ENCODE measurements around the gene MON2.
"Not testable (repeated sequence)": the region's sequence is repeated elsewhere in the genome, so short reads cannot be mapped to it uniquely, and the experiment has no call there.

MON2 gene

GRCh38 chr12:62472472-62472871 is 5.8 kb downstream of the MON2 start:
- Histone ChIP-seq H3K4me1 (ENCODE audit: control insufficient read depth, insufficient read depth, low read length) (peaks cover 5% of the 10 kb centered on the region; the same call in 1 of the 2 replicates), H3K36me3 (ENCODE audit: control insufficient read depth, insufficient read depth, low read length) (no peaks in the 10 kb centered on the region), H3K27me3 (ENCODE audit: control insufficient read depth, insufficient read depth, low read length) (no peaks in the 10 kb centered on the region), H3K27ac (ENCODE audit: low read depth, low read length) (no peak overlapping the region), H3K9me3 (ENCODE audit: control insufficient read depth, insufficient read depth, low read depth, low read length) (no peaks in the 10 kb centered on the region), H3K9ac (ENCODE audit: low read length) (no peak overlapping the region), H3K4me3 (ENCODE audit: low read depth, low read length) (no peak overlapping the region)

DNA sequence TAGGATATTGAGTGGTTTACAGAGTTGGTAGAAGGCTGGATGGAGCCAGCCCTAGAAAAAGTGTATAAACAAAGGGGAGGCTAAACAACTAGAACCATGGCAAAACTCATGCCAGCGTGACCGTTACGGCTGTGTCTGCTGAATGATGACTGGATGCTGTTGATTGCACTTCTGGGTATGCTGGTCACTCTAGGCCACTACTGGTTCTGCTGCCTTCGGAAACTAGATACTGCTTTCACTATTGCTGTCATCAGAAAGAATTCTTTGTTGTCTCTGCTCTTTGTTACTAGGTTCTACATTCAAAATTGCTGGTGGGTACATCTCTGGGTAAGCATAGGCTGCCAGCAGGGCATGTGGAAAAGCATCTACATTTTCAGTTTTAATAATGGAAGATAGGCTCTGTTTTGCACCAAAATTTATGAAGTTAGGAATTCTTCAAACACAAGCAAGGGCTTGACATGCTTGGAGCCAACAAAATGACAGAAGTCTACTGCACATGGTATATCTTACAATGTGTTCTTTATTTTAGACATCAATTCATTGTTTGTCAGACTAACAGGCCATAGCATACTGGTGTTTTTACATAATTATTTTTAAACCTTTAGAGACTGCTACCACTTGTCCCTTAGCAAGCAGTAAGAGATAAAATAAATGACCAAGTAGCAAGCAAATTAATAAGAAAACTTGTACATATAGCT is 15.4 kb downstream of the MON2 start:
- no peaks in the 10 kb centered on the region for H3K9me3 ChIP-seq (ENCODE audit: control insufficient read depth, insufficient read depth, low read depth, low read length)
- no peak overlapping the region for H3K27ac ChIP-seq (ENCODE audit: low read depth, low read length)
- no peak overlapping the region for H3K9ac ChIP-seq (ENCODE audit: low read length)
- 0 out of 2 replicates have a peak, but pooled peaks cover 3% of the 10 kb centered on the region for H3K36me3 ChIP-seq (ENCODE audit: control insufficient read depth, insufficient read depth, low read length)
- H3K4me3 ChIP-seq (ENCODE audit: low read depth, low read length) = no peak overlapping the region
- no peaks in the 10 kb centered on the region for H3K4me1 ChIP-seq (ENCODE audit: control insufficient read depth, insufficient read depth, low read length)
- H3K27me3 ChIP-seq (ENCODE audit: control insufficient read depth, insufficient read depth, low read length) = no peaks in the 10 kb centered on the region

DNA sequence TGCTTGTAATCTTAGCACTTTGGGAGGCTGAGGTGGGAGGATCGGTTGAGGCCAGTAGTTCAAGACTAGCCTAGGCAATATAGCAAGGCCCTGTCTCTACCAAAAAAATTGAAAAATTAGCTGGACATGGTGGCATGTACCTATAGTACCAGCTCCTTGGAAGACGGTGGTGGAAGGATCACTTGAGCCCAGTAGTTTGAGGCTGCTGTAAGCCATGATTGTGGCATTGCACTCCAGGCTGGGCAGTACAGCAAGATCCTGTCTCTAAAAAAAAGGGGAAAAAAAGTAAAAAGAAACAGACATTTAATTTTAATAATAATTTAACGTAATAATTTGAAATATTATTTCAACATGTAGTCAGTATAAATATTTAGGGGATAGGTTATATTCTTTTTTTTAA is 16.1 kb downstream of the MON2 start:
- no peak overlapping the region for H3K27ac ChIP-seq (ENCODE audit: low read depth, low read length)
- H3K9me3 ChIP-seq (ENCODE audit: control insufficient read depth, insufficient read depth, low read depth, low read length) = no peaks in the 10 kb centered on the region
- 0 out of 2 replicates have a peak, but pooled peaks cover 3% of the 10 kb centered on the region for H3K36me3 ChIP-seq (ENCODE audit: control insufficient read depth, insufficient read depth, low read length)
- H3K27me3 ChIP-seq (ENCODE audit: control insufficient read depth, insufficient read depth, low read length) = no peaks in the 10 kb centered on the region
- H3K4me3 ChIP-seq (ENCODE audit: low read depth, low read length) = no peak overlapping the region
- H3K4me1 ChIP-seq (ENCODE audit: control insufficient read depth, insufficient read depth, low read length) = no peaks in the 10 kb centered on the region
- no peak overlapping the region for H3K9ac ChIP-seq (ENCODE audit: low read length)

GRCh38 chr12:62484233-62484632 is 17.6 kb downstream of the MON2 start:
- Histone ChIP-seq H3K27me3 (ENCODE audit: control insufficient read depth, insufficient read depth, low read length) (no peaks in the 10 kb centered on the region), H3K4me3 (ENCODE audit: low read depth, low read length) (no peak overlapping the region), H3K9ac (ENCODE audit: low read length) (no peak overlapping the region), H3K4me1 (ENCODE audit: control insufficient read depth, insufficient read depth, low read length) (no peaks in the 10 kb centered on the region), H3K9me3 (ENCODE audit: control insufficient read depth, insufficient read depth, low read depth, low read length) (no peaks in the 10 kb centered on the region), H3K36me3 (ENCODE audit: control insufficient read depth, insufficient read depth, low read length) (0 out of 2 replicates have a peak, but pooled peaks cover 3% of the 10 kb centered on the region), H3K27ac (ENCODE audit: low read depth, low read length) (no peak overlapping the region)

DNA sequence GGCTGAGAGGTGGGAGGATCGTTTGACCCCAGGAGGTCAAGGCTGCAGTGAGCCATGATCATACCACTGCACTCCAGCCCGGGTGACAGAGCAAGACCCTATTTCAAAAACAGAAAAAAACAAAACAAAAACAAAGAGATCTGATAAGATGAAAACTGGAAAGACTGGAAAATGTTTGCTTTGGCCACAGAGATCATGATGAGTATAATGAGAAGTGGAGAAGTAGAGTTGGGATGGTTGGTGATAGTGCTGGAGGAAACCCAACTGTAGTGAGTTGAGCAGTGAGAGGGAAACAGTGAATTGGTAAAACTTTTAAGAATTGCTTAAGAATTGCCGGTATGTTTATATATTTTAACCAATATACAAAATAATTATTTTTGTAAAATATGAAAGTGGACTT is 39.2 kb downstream of the MON2 start:
- no peak overlapping the region for H3K4me3 ChIP-seq (ENCODE audit: low read depth, low read length)
- H3K36me3 ChIP-seq (ENCODE audit: control insufficient read depth, insufficient read depth, low read length) = peaks cover 36% of the 10 kb centered on the region
- no peaks in the 10 kb centered on the region for H3K27me3 ChIP-seq (ENCODE audit: control insufficient read depth, insufficient read depth, low read length)
- H3K9ac ChIP-seq (ENCODE audit: low read length) = no peak overlapping the region
- peaks cover 11% of the 10 kb centered on the region; the same call in 1 of the 2 replicates for H3K9me3 ChIP-seq (ENCODE audit: control insufficient read depth, insufficient read depth, low read depth, low read length)
- no peaks in the 10 kb centered on the region for H3K4me1 ChIP-seq (ENCODE audit: control insufficient read depth, insufficient read depth, low read length)
- H3K27ac ChIP-seq (ENCODE audit: low read depth, low read length) = no peak overlapping the region

- Histone ChIP-seq H3K9me3 (ENCODE audit: control insufficient read depth, insufficient read depth, low read depth, low read length) (peaks cover 46% of the 10 kb centered on the region), H3K4me3 (ENCODE audit: low read depth, low read length) (no peak overlapping the region), H3K27ac (ENCODE audit: low read depth, low read length) (no peak overlapping the region), H3K36me3 (ENCODE audit: control insufficient read depth, insufficient read depth, low read length) (peaks cover 22% of the 10 kb centered on the region), H3K9ac (ENCODE audit: low read length) (no peak overlapping the region), H3K4me1 (ENCODE audit: control insufficient read depth, insufficient read depth, low read length) (no peaks in the 10 kb centered on the region), H3K27me3 (ENCODE audit: control insufficient read depth, insufficient read depth, low read length) (no peaks in the 10 kb centered on the region)
Measured at GRCh38 chr12:62512901-62513300, 46.3 kb downstream of the MON2 start.

GRCh38 chr12:62514080-62514479 is 47.5 kb downstream of the MON2 start:
- H3K9ac ChIP-seq (ENCODE audit: low read length); H3K27ac ChIP-seq (ENCODE audit: low read depth, low read length); H3K4me1 ChIP-seq (ENCODE audit: control insufficient read depth, insufficient read depth, low read length); H3K4me3 ChIP-seq (ENCODE audit: low read depth, low read length); H3K27me3 ChIP-seq (ENCODE audit: control insufficient read depth, insufficient read depth, low read length): not testable (repeated sequence)
- Histone ChIP-seq H3K9me3 (ENCODE audit: control insufficient read depth, insufficient read depth, low read depth, low read length) (peaks cover 46% of the 10 kb centered on the region), H3K36me3 (ENCODE audit: control insufficient read depth, insufficient read depth, low read length) (peaks cover 15% of the 10 kb centered on the region)

DNA sequence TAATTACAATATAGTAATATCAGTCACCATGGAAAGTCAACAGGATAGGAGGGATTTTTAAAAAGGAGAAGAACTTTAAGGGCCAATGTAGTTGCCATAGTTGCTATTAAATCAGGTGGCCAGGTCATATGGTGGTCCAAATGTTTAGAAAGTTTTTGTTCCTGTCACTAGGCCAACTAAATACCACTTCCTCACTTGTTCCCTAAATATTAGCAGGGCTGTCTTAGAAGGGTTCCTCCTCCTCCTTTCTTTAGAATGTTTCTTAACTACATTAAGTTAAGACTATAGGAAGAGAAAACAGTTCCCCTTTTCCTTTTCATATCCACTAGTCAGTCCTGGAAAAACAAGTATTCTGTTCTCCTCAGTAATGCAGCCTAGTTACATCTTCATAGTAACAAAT is 50.3 kb downstream of the MON2 start:
- no peaks in the 10 kb centered on the region; the same call in 1 of the 2 replicates for H3K36me3 ChIP-seq (ENCODE audit: control insufficient read depth, insufficient read depth, low read length)
- H3K27ac ChIP-seq (ENCODE audit: low read depth, low read length) = no peak overlapping the region
- H3K9ac ChIP-seq (ENCODE audit: low read length) = no peak overlapping the region
- no peaks in the 10 kb centered on the region for H3K4me1 ChIP-seq (ENCODE audit: control insufficient read depth, insufficient read depth, low read length)
- no peaks in the 10 kb centered on the region for H3K27me3 ChIP-seq (ENCODE audit: control insufficient read depth, insufficient read depth, low read length)
- no peak overlapping the region for H3K4me3 ChIP-seq (ENCODE audit: low read depth, low read length)
- H3K9me3 ChIP-seq (ENCODE audit: control insufficient read depth, insufficient read depth, low read depth, low read length) = peaks cover 27% of the 10 kb centered on the region

DNA sequence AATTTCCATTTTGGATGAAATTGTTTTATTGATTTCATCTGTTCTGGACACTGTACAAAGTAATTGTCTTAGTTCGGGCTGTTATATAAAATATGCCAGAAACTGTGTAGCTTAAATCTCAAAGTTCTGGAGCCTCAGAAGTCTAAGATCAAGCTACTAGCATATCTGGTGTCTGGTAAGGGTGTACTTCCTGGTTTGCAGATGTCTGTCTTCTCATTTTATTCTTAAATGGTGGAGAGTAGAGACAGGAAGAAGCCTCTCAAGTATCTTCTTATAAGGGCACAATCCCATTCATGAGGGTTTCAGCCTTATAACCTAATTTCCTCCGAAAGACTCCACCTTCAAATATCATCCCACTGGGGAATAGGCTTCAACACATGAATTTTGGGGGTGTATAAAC is 51.3 kb downstream of the MON2 start:
- no peaks in the 10 kb centered on the region for H3K27me3 ChIP-seq (ENCODE audit: control insufficient read depth, insufficient read depth, low read length)
- H3K27ac ChIP-seq (ENCODE audit: low read depth, low read length) = no peak overlapping the region
- H3K4me1 ChIP-seq (ENCODE audit: control insufficient read depth, insufficient read depth, low read length) = no peaks in the 10 kb centered on the region
- H3K36me3 ChIP-seq (ENCODE audit: control insufficient read depth, insufficient read depth, low read length) = no peaks in the 10 kb centered on the region; the same call in 1 of the 2 replicates
- H3K9me3 ChIP-seq (ENCODE audit: control insufficient read depth, insufficient read depth, low read depth, low read length) = peaks cover 18% of the 10 kb centered on the region
- no peak overlapping the region for H3K4me3 ChIP-seq (ENCODE audit: low read depth, low read length)
- no peak overlapping the region for H3K9ac ChIP-seq (ENCODE audit: low read length)

DNA sequence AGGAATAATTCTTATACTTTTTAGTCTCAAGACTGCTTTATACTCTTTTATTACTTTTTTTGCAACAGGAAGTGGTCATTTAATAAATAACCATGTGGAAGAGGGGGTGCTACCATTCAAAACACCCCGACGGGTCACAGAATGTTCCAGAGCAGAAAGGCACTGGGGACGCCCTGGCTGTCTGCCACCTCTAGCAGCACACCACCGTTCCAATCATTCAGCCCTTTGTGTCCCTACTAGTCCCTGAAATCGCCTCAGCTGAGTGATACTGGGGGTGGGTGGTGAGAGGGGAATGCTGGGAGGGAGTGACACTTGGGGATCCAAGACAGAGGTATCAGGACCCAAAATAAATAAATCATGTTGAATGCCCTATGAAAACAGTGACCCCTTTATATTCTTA is 52.4 kb downstream of the MON2 start:
- Histone ChIP-seq H3K4me3 (ENCODE audit: low read depth, low read length) (no peak overlapping the region), H3K27me3 (ENCODE audit: control insufficient read depth, insufficient read depth, low read length) (no peaks in the 10 kb centered on the region), H3K9ac (ENCODE audit: low read length) (no peak overlapping the region), H3K4me1 (ENCODE audit: control insufficient read depth, insufficient read depth, low read length) (no peaks in the 10 kb centered on the region), H3K9me3 (ENCODE audit: control insufficient read depth, insufficient read depth, low read depth, low read length) (peaks cover 11% of the 10 kb centered on the region), H3K27ac (ENCODE audit: low read depth, low read length) (no peak overlapping the region), H3K36me3 (ENCODE audit: control insufficient read depth, insufficient read depth, low read length) (no peaks in the 10 kb centered on the region; the same call in 1 of the 2 replicates)

GRCh38 chr12:62520361-62520760 is 53.7 kb downstream of the MON2 start:
- H3K4me1 ChIP-seq (ENCODE audit: control insufficient read depth, insufficient read depth, low read length) = no peaks in the 10 kb centered on the region
- no peaks in the 10 kb centered on the region for H3K9me3 ChIP-seq (ENCODE audit: control insufficient read depth, insufficient read depth, low read depth, low read length)
- no peaks in the 10 kb centered on the region for H3K27me3 ChIP-seq (ENCODE audit: control insufficient read depth, insufficient read depth, low read length)
- H3K36me3 ChIP-seq (ENCODE audit: control insufficient read depth, insufficient read depth, low read length) = no peaks in the 10 kb centered on the region; the same call in 1 of the 2 replicates
- H3K9ac ChIP-seq (ENCODE audit: low read length) = no peak overlapping the region
- H3K27ac ChIP-seq (ENCODE audit: low read depth, low read length) = no peak overlapping the region
- H3K4me3 ChIP-seq (ENCODE audit: low read depth, low read length) = no peak overlapping the region

Measured in HUES6 (cell line).